GM19023 (cell line): Measurements from ENCODE around the gene MTERF4.

ENCODE experiments used
- ATAC-seq: cut with Tn5 transposase; IDR thresholded peaks from one replicate; pipeline ENCODE4 v1.9.1; 2021; ENCODE audit warnings: mild to moderate bottlenecking, moderate library complexity; ENCODE audit not compliant: unreplicated experiment

MTERF4 gene

GRCh38 chr2:241135737-241136136, 33.6 kb upstream of the MTERF4 start:
- ATAC-seq, result no peak

- no peak for ATAC-seq
These were observed 32.6 kb upstream of the MTERF4 start for GRCh38 chr2:241134711-241135110.

GRCh38 chr2:241133436-241133820, 31.3 kb upstream of the MTERF4 start:
- no peak for ATAC-seq

- no peak for ATAC-seq
These were observed 30.7 kb upstream of the MTERF4 start for GRCh38 chr2:241132538-241133435.

- no peak for ATAC-seq
These were observed 29.4 kb upstream of the MTERF4 start for GRCh38 chr2:241131531-241131930.

- ATAC-seq, result no peak
These were observed 28.2 kb upstream of the MTERF4 start for GRCh38 chr2:241130316-241130715.

- ATAC-seq, result no peak
These were observed 27.2 kb upstream of the MTERF4 start for GRCh38 chr2:241129086-241129871.

- ATAC-seq, result no peak
These were observed 26.2 kb upstream of the MTERF4 start for GRCh38 chr2:241128266-241128665.

- ATAC-seq, result no peak
These were observed 24.7 kb upstream of the MTERF4 start for GRCh38 chr2:241126771-241127202.

GRCh38 chr2:241126201-241126611, 24.1 kb upstream of the MTERF4 start:
- ATAC-seq, result no peak

- ATAC-seq, result no peak
These were observed 23.5 kb upstream of the MTERF4 start for GRCh38 chr2:241125626-241126025.

- ATAC-seq, result no peak
These were observed 21.9 kb upstream of the MTERF4 start for GRCh38 chr2:241123816-241124536.

- no peak for ATAC-seq
These were observed 20.4 kb upstream of the MTERF4 start for GRCh38 chr2:241122376-241123002.

GRCh38 chr2:241121008-241121407, 18.9 kb upstream of the MTERF4 start:
- ATAC-seq, result no peak

GRCh38 chr2:241120440-241120839, 18.4 kb upstream of the MTERF4 start:
- ATAC-seq, result no peak

- ATAC-seq, result no peak
These were observed 16.8 kb upstream of the MTERF4 start for GRCh38 chr2:241118737-241119505.

- ATAC-seq, result no peak
These were observed 14.8 kb upstream of the MTERF4 start for GRCh38 chr2:241116606-241117560.

GRCh38 chr2:241115361-241115760, 13.3 kb upstream of the MTERF4 start:
- no peak for ATAC-seq

GRCh38 chr2:241114836-241115235, 12.7 kb upstream of the MTERF4 start:
- no peak for ATAC-seq
